Tibial nerve (tissue), 4 donors: ENCODE data around the gene LRFN4.

ENCODE experiments used
- EP300 ChIP-seq, 2 donors: sonication (generic); formaldehyde crosslinking; IDR thresholded peaks; one replicate each; pipeline ENCODE4 v1.6.1; 2017; ENCODE audit warnings: antibody characterized with exemption in 2 of 2, mild to moderate bottlenecking in 1 of 2
- POLR2A ChIP-seq, 2 donors: fragments of 450-650 bp; IDR thresholded peaks; one replicate each; pipeline ENCODE4 v1.6.1; 2017; ENCODE audit warnings: antibody characterized with exemption in 2 of 2, mild to moderate bottlenecking in 2 of 2, moderate library complexity in 2 of 2
- TF ChIP-seq, protein P1 (sequence below), 5 experiments: fragments of 200-600 bp in 3 of 5; fragments of 450-650 bp in 2 of 5; sonication (generic) in 3 of 5; IDR thresholded peaks; one replicate each; pipeline ENCODE4 v1.5.1; 2016 to 2019; ENCODE audit warnings: antibody characterized with exemption in 5 of 5, mild to moderate bottlenecking in 3 of 5, moderate library complexity in 2 of 5

DNA sequence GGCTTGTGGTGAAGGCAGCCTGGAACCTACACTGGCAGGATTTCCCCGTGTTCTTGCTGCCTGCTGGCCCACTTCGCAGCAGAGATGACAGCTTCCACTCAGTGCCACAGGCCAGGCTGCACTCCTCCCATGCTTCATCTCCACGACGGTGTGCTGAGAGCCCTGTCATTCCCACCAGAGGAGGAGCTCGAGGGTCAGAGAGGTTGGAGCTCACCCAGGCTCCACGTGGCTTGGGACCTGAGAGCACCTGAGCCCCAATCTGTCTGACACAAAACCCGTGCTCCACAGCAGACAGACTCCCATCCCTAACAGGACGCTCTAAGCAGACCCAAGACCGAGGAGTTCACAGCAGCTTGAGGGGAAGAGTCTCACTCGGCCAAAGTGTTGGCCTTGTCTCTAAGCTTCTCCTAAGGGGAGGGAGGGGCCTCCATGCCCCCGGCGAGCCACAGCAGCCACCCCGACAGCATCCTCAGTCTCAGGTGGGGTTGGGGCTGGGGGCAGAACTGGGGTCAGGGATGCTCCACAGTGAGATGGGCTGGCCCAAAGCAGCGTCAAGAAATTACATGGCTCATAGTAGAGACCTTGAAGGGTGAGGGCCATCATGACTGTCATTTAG, 10.7 kb downstream of the LRFN4 start:
- no peak for TF ChIP-seq POLR2A (IDR thresholded peaks at IDR 0.05)
- TF ChIP-seq, protein P1, sequence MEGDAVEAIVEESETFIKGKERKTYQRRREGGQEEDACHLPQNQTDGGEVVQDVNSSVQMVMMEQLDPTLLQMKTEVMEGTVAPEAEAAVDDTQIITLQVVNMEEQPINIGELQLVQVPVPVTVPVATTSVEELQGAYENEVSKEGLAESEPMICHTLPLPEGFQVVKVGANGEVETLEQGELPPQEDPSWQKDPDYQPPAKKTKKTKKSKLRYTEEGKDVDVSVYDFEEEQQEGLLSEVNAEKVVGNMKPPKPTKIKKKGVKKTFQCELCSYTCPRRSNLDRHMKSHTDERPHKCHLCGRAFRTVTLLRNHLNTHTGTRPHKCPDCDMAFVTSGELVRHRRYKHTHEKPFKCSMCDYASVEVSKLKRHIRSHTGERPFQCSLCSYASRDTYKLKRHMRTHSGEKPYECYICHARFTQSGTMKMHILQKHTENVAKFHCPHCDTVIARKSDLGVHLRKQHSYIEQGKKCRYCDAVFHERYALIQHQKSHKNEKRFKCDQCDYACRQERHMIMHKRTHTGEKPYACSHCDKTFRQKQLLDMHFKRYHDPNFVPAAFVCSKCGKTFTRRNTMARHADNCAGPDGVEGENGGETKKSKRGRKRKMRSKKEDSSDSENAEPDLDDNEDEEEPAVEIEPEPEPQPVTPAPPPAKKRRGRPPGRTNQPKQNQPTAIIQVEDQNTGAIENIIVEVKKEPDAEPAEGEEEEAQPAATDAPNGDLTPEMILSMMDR (IDR thresholded peaks at IDR 0.05) = no peak
- no peak for TF ChIP-seq EP300 (IDR thresholded peaks at IDR 0.05)
